Measurements from ENCODE around the gene VDAC1. TPM values are rescaled to one million over a fixed set of nuclear protein-coding genes. Genes with fewer than 3 reads are reported as not detected.

Gene VDAC1
- total and polyA plus RNA-seq, 2 of the 8 experiments (the other 6 are each of a cell fraction or from before 2014, with no cell fraction given) = 111 to 301 TPM

DNA sequence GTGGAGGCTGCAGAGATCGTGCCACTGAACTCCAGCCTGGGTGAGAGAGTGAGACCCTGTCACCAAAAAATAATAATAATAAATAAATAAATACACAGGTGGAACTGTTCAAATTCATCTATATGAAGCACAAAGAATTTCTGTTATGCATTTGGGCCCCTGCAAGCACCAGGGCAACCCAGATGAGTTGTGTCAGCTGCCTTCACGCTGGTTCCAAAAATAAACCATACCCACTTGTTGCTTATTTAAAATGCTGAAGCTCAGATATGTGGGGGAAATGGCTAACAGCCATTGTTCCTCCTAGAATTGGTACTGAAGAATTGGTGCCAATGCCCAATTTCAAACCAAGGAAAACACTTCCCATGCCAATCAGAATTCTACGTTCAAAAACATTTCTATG lies 25.8 kb downstream of the VDAC1 start (continued):
- no peak for TF ChIP-seq FOSL1 (IDR thresholded peaks at IDR 0.05; ENCODE audit: insufficient read depth, low read depth, low read length)
- TF ChIP-seq POLR2AphosphoS5 (IDR thresholded peaks at IDR 0.05; ENCODE audit: low read depth, low read length) = no peak
- TF ChIP-seq CBX8 (IDR thresholded peaks at IDR 0.05; ENCODE audit: borderline replicate concordance, low read depth, low read length) = no peak
- TF ChIP-seq SP2 (IDR thresholded peaks at IDR 0.05; ENCODE audit: low read length) = no peak

Measured in H1 (cell line).